Keratinocyte (primary cell): ENCODE measurements around the gene NDUFS7. TPM values are rescaled to one million over a fixed set of nuclear protein-coding genes. Genes with fewer than 3 reads are reported as not detected.

Experiments
- DNase-seq: peaks from one replicate; pipeline ENCODE4 v3.0.0-alpha.2; 2011; ENCODE audit warnings: low read depth, missing footprints, low spot score
- FAIRE-seq: peaks from 2 replicates; lab custom pipeline; 2011; peaks lifted over from hg19 to GRCh38; lab: Jason Lieb, UNC
- H2AFZ ChIP-seq: 2 replicates; pipeline ENCODE4 v1.6.0; 2012; ENCODE audit warnings: low read length, control low read depth, inconsistent platforms; ENCODE audit not compliant: control insufficient read depth
- H3K27ac ChIP-seq: 2 replicates; pipeline ENCODE4 v1.5.1; 2011; ENCODE audit warnings: low read length; ENCODE audit not compliant: control insufficient read depth, insufficient read depth
- H3K27me3 ChIP-seq: 3 replicates; pipeline ENCODE4 v1.6.0; 2011; ENCODE audit warnings: low read length; ENCODE audit not compliant: control insufficient read depth, insufficient read depth; ENCODE audit errors: extremely low read depth
- H3K36me3 ChIP-seq, 2 experiments: 2 replicates in 1 of 2; 3 replicates in 1 of 2; pipeline ENCODE4 v1.5.1; 2011; ENCODE audit warnings: low read length in 2 of 2, mild to moderate bottlenecking in 1 of 2; ENCODE audit not compliant: control insufficient read depth in 2 of 2, insufficient read depth in 2 of 2; ENCODE audit errors: extremely low read depth in 1 of 2
- H3K4me1 ChIP-seq: 3 replicates; pipeline ENCODE4 v1.5.1; 2011; ENCODE audit warnings: low read length; ENCODE audit not compliant: control insufficient read depth, insufficient read depth; ENCODE audit errors: extremely low read depth
- H3K4me2 ChIP-seq: 3 replicates; pipeline ENCODE4 v1.6.0; 2011; ENCODE audit warnings: low read depth, low read length; ENCODE audit not compliant: control insufficient read depth, insufficient read depth; ENCODE audit errors: extremely low read depth
- H3K4me3 ChIP-seq, 3 experiments: fragments of 200-600 bp in 1 of 3; sonication (generic) in 1 of 3; 2 replicates in 2 of 3; 3 replicates in 1 of 3; pipeline ENCODE4 v1.5.1; 2011 to 2016; ENCODE audit warnings: low read length in 3 of 3, mild to moderate bottlenecking in 3 of 3, control low read depth in 2 of 3, inconsistent platforms in 1 of 3, low read depth in 1 of 3, mixed read lengths in 1 of 3, mixed run types in 1 of 3, moderate library complexity in 1 of 3; ENCODE audit not compliant: control insufficient read depth in 2 of 3, insufficient read depth in 2 of 3; ENCODE audit errors: extremely low read depth in 1 of 3
- H3K79me2 ChIP-seq: 2 replicates; pipeline ENCODE4 v1.6.0; 2012; ENCODE audit warnings: low read length; ENCODE audit not compliant: control insufficient read depth, insufficient read depth
- H3K9ac ChIP-seq: 3 replicates; pipeline ENCODE4 v1.6.0; 2011; ENCODE audit warnings: low read length; ENCODE audit not compliant: control insufficient read depth, insufficient read depth; ENCODE audit errors: extremely low read depth
- H3K9me1 ChIP-seq: 3 replicates; pipeline ENCODE4 v1.6.0; 2011; ENCODE audit warnings: low read length; ENCODE audit not compliant: control insufficient read depth, insufficient read depth; ENCODE audit errors: extremely low read depth
- H3K9me3 ChIP-seq: 2 replicates; pipeline ENCODE4 v1.5.1; 2012; ENCODE audit warnings: low read depth, low read length; ENCODE audit not compliant: control insufficient read depth
- H4K20me1 ChIP-seq: 3 replicates; pipeline ENCODE4 v1.6.0; 2011; ENCODE audit warnings: low read length; ENCODE audit not compliant: control insufficient read depth, insufficient read depth; ENCODE audit errors: extremely low read depth
- CTCF ChIP-seq, 3 experiments: IDR thresholded peaks in 1 of 3; conservative IDR thresholded peaks in 1 of 3; optimal IDR thresholded peaks in 1 of 3; 2 replicates in 2 of 3; 3 replicates in 1 of 3; pipeline versions ENCODE3 to v1.5.1; 2011; ENCODE audit warnings: low read length in 3 of 3, mild to moderate bottlenecking in 3 of 3, moderate library complexity in 2 of 3, control low read depth in 1 of 3, inconsistent platforms in 1 of 3; ENCODE audit not compliant: insufficient read depth in 2 of 3; ENCODE audit errors: extremely low read depth in 1 of 3
- EZH2 ChIP-seq: IDR thresholded peaks from one replicate; pipeline ENCODE4 v1.6.1; 2012; ENCODE audit warnings: inconsistent platforms, mild to moderate bottlenecking, low read length, moderate library complexity
- dilution Hi-C: fragments of 300-500 bp; cut with MboI; formaldehyde crosslinking; loops from one replicate; pipeline ENCODE4 v1.7.0; 2020; ENCODE audit warnings: low sequenced_read_pairs; ENCODE audit not compliant: extremely low pct_ligation_motif_present
- polyA minus RNA-seq, 3 experiments: library from RNA; depleted of rRNA, polyadenylated mRNA; stranded (reverse); fragments of >200 nt; gene quantifications; 1 replicate in 1 of 3; 2 replicates in 1 of 3; 3 replicates in 1 of 3; pipeline ENCODE4 v1.2.3, GENCODE V29; 2011
- polyA plus RNA-seq, 5 experiments: library from polyadenylated mRNA; depleted of rRNA in 3 of 5; stranded (reverse) in 3 of 5; stranded (forward) in 1 of 5; unstranded in 1 of 5; fragments of >200 nt; gene quantifications; 1 replicate in 1 of 5; 2 replicates in 3 of 5; 3 replicates in 1 of 5; pipeline versions ENCODE4 v1.2.1 to v1.2.3, GENCODE V29; 2011 to 2012; ENCODE audit warnings: missing spikeins in 2 of 5, low read depth in 1 of 5, low replicate concordance in 1 of 5

NDUFS7 gene
- polyA plus RNA-seq (23.2 to 52.1 TPM (median 41.3 TPM) in 3 replicates), polyA minus RNA-seq (23.6 to 24.5 TPM (median 24.1 TPM) in 3 replicates)
- polyA plus RNA-seq (2011; ENCODE audit: low read depth) = 11.3 TPM
- 24.0 and 90.4 TPM in 2 replicates for polyA plus RNA-seq (2011; cell fraction: cytosol; rRNA removed)
- 28.1 and 45.9 TPM in 2 replicates for polyA plus RNA-seq (2011; cell fraction: nucleus; rRNA removed)
- polyA plus RNA-seq (2012; ENCODE audit: low replicate concordance) = 53.3 and 67.2 TPM in 2 replicates
- 179 TPM for polyA minus RNA-seq (2011; cell fraction: cytosol; rRNA and poly(A)+ RNA removed)
- polyA minus RNA-seq (2011; cell fraction: nucleus; rRNA and poly(A)+ RNA removed) = 21.3 and 24.1 TPM in 2 replicates

GRCh38 chr19:1383312-1384084 lies at the start of gene NDUFS7:
TSS of gene NDUFS7 (plus strand) at chr19:1383907. CDS start at chr19:1383927, 20 bp downstream.
- no peaks in the 10 kb centered on the region for H4K20me1 ChIP-seq
- DNase-seq (peak; percentile 53), FAIRE-seq (peak; percentile 68)
- no peaks in the 10 kb centered on the region for H3K9me1 ChIP-seq
- H3K36me3 ChIP-seq = peaks cover 1 to 3% of the 10 kb centered on the region in 2 experiments
- H3K79me2 ChIP-seq = peaks cover 18% of the 10 kb centered on the region
- peak within 1 kb of the TSS; percentile 96 for H3K4me2 ChIP-seq
- peak within 1 kb of the TSS; percentile 88 for H3K9ac ChIP-seq
- dilution Hi-C loops = no loop called here
- H3K4me3 ChIP-seq = peak within 1 kb of the TSS; percentile 65 to 92 (median 91)
- no peaks in the 10 kb centered on the region for H3K27me3 ChIP-seq
- H3K4me1 ChIP-seq = peaks cover 17% of the 10 kb centered on the region
- H3K9me3 ChIP-seq = no peaks in the 10 kb centered on the region
- H3K27ac ChIP-seq = peak within 1 kb of the TSS; percentile 78
- TF ChIP-seq CTCF (optimal IDR thresholded peaks at IDR 0.05 in 1 of 3, IDR thresholded peaks at IDR 0.05 in 1 of 3, conservative IDR thresholded peaks at IDR 0.05 in 1 of 3; ENCODE audit: extremely low read depth in 1 of 3, insufficient read depth in 2 of 3, low read length in 3 of 3) (peak; percentile 16 to 28 (median 17)), EZH2 (no peak)
- H2AFZ ChIP-seq = peak within 1 kb of the TSS; percentile 44

- no peak overlapping the region for H3K4me3 ChIP-seq
These were observed 47.5 kb upstream of the NDUFS7 start for GRCh38 chr19:1336079-1336684.

More at GRCh38 chr19:1336079-1336684, 47.5 kb upstream of the NDUFS7 start:
- DNase-seq (no peak), FAIRE-seq (no peak)
- no peak overlapping the region for H3K27ac ChIP-seq
- H3K9me1 ChIP-seq = no peaks in the 10 kb centered on the region
- dilution Hi-C loops = no loop called here
- no peaks in the 10 kb centered on the region for H3K4me1 ChIP-seq
- H3K4me2 ChIP-seq = no peak overlapping the region
- H3K9ac ChIP-seq = no peak overlapping the region
- no peaks in the 10 kb centered on the region for H3K36me3 ChIP-seq
- no peaks in the 10 kb centered on the region for H3K79me2 ChIP-seq
- H3K27me3 ChIP-seq = peaks cover 6% of the 10 kb centered on the region
- H4K20me1 ChIP-seq = no peaks in the 10 kb centered on the region
- H2AFZ ChIP-seq = no peak overlapping the region
- TF ChIP-seq EZH2 (no peak), CTCF (optimal IDR thresholded peaks at IDR 0.05 in 1 of 3, IDR thresholded peaks at IDR 0.05 in 1 of 3, conservative IDR thresholded peaks at IDR 0.05 in 1 of 3; ENCODE audit: extremely low read depth in 1 of 3, insufficient read depth in 2 of 3, low read length in 3 of 3) (no peak)
- H3K9me3 ChIP-seq = no peaks in the 10 kb centered on the region
